NCI-H146 (cell line): ENCODE data around the gene DEXI.
"Not testable (repeated sequence)": the region's sequence is repeated elsewhere in the genome, so short reads cannot be mapped to it uniquely, and the experiment has no call there.

ENCODE experiments used
- DNase-seq: peaks from one replicate; lab custom pipeline; 2025; lab: John Stamatoyannopoulos, UW

The DEXI gene

GRCh38 chr16:10926867-10927266, 15.4 kb downstream of the DEXI start:
- DNase-seq = no peak

- no peak for DNase-seq
Observed at GRCh38 chr16:10926094-10926493, 16.2 kb downstream of the DEXI start.

GRCh38 chr16:10925285-10925684, 17.0 kb downstream of the DEXI start:
- DNase-seq = not testable (repeated sequence)

GRCh38 chr16:10923650-10924214, 18.5 kb downstream of the DEXI start:
- DNase-seq = no peak

DNA sequence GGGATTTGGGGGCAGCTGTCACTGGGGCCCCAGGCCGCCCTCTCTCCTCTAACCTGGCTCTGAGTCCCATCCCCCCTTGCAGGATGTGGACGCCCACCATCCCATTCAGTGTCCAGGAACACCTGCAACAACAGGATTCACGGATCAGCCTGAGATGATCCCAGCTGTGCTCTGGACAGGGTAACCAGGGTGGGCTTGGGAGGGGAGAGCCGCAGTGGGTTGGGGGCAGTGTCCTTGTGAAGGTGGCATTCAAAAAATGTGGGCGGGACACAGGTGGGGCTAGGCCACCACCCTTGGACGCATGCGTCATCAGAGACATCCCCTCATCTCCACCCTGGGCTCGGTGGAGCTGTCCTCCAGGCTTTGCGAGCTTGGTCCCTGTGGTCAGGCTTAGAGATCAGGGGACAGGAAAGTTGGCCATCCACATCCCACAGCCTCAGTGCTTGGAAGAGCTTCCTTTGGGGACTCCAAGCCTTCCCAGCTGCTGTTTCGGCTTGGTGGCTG, 19.1 kb downstream of the DEXI start:
- no peak for DNase-seq

GRCh38 chr16:10922328-10923145, 19.7 kb downstream of the DEXI start:
- no peak for DNase-seq

DNA sequence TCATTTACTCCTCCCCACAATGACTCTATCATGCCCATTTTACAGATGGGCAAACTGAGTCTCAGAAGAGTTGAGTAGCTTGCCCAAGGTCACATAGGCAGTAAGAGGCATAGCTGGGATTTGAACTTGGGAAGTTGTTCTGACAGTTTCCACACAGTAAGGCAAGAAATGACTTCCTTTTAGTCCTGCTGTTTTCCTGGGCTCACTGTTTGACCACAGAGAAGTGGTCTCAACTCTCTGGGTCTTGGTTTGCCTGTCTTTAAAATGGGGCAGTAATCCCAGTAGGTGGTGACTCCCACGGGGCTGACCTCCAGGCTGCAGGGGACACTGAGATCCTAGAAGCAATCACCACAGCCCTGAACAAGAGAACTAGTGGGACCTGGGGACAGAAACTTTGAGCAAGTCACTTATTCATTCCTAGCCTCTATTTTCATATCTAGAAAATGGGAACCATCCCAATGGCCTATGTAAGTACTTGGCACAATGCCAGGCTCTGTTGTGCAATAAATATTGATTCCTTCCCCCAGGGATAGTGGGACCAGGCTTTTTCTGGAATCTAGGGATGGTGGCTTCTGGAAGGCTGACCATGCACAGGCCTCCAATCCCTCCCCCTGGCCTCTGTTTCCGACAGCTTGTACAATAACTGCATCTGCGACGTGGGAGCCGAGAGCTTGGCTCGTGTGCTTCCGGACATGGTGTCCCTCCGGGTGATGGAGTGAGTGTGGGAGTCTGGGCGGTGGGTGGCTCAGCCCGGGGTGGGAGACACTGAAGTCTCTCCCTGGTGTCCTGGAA, 20.5 kb downstream of the DEXI start:
- DNase-seq = no peak

DNA sequence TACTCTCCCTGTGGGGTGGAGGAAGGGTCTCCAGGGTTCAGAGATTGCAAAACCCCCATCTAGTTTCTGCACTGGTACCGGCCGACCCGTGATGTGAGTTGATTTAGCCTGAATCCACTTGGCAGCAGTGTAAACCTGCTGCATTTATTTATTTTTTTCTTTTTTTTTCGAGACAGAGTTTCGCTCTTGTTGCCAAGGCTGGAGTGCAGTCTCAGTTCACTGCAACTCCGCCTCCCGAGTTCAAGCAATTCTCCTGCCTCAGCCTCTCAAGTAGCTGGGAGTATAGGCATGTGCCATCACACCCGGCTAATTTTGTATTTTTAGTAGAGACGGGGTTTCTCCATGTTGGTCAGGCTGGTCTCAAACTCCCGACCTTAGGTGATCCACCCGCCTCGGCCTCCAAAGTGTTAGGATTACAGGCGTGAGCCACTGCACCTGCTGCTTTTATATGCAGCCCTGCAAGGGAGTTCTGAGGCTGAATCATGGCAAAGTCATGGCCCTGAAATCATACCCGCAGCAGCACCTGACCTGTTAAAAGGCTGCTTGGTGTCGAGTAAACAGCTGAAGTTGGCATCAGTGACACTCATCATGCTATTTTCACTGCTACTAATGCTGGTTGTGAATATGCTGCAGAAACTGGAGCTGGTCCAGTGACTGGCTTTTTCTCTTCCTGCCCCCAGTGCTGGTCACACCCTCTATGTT, 21.4 kb downstream of the DEXI start:
- DNase-seq = no peak

DNA sequence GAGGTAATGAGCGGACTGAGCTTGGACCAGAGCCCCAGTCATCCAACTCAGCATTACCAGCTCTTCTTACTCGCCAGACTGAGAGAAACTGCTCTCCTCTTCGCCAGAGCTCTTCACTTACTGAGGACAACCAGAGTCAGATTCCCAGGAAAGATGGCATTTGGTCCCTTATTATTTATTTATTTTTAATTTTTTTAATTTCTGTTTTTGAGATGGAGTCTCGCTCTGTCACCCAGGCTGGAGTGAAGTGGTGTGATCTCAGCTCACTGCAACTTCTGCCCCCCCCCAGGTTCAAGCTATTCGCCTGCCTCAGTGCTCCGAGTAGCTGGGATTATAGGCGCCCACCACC, 23.3 kb downstream of the DEXI start:
- DNase-seq = no peak

DNA sequence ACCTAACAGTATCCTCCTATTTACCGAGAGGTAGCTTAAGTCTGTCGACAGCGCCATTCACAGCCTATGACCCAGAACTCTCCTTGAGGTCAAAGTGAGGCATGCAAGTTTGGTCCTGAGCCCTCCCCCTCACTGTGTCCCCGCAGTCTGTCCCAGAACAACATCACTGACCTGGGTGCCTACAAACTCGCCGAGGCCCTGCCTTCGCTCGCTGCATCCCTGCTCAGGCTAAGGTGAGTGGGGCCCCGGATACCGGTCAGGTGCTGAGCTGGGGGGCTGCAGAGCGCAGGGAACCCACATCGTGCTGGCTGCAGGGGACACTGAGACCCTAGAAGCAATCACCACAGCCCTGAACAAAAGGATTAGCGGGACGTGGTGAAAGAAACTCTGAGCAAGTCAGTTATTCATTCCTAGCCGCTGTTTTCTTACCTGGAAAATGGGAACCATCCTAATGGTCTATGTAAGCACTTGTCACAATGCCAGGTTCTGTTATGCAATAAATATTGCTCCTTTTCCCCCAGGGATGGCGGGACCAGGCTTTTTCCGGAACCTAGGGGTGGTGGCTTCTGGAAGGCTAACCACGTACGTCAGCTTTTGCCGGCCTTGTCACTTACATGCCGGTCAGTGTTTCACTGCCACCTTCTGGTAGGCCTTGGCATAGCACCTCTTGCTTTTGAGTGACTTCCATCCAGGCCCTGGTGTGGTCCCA, 23.8 kb downstream of the DEXI start:
- DNase-seq = peak; percentile 83

GRCh38 chr16:10916534-10916933, 25.7 kb downstream of the DEXI start:
- no peak for DNase-seq

DNA sequence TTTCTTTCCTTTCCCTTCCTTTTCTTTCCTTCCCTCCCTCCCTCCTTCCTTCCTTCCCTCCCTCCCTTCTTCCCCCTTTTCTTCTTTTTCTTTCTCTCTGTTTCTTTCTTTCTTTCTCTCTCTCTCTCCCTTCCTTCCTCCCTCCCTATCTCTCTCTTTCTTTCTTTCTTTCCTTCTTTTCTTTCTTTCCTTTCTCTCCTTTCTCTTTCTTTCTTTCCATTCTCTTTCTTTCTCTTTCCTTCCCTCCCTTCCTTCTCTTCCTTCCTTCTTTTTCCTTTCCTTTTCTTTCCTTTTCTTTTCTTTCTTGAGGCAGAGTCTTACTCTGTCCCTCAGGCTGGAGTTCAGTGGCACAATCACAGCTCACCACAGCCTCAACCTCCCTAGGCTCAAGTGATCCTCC, 31.0 kb downstream of the DEXI start:
- DNase-seq = no peak

DNA sequence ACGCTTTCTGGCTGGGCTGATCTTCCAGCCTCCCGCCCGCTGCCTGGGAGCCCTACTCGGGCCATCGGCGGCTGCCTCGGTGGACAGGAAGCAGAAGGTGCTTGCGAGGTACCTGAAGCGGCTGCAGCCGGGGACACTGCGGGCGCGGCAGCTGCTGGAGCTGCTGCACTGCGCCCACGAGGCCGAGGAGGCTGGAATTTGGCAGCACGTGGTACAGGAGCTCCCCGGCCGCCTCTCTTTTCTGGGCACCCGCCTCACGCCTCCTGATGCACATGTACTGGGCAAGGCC, 34.6 kb downstream of the DEXI start:
- DNase-seq = no peak

- DNase-seq = no peak
Observed at GRCh38 chr16:10906914-10907756, 35.1 kb downstream of the DEXI start.

GRCh38 chr16:10906482-10906881, 35.8 kb downstream of the DEXI start:
- DNase-seq = no peak

- no peak for DNase-seq
Observed at GRCh38 chr16:10902999-10903398, 39.3 kb downstream of the DEXI start.

DNA sequence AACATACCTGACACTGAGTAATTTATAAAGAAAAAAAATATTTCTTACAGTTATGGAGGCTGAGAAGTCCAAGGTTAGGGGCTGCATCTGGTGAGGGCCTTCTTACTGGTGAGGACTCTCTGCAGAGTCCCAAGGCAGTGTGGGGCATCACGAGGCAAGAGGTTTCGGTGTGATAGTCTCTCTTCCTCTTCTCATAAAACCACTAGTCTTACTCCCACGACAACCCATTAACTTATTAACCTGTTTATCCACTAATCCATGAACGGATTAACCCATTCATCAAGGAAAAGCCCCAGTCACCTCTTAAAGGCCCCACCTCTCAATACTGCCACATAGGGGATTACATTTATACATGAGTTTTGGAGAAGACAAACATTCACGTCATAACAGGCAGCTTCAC, 45.1 kb downstream of the DEXI start:
- no peak for DNase-seq

DNA sequence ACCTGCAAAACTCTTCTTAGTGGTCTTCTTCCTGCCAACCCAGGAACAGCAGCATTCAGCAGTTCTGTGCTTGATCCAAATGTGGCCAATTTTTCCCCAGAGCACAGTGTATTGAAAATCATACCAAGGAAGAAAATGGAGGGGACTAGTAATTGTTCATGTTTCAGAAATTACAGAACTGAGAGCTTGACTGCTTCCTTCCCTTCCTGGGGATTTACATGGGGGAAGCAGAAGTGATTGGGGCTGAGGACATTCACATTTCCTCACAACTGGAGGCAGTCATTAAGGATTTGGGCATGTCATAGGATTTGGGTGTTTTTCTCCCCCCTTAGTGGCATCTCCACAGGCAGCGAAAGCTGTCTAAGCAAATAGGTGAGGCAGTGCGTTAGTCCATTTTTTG, 45.5 kb downstream of the DEXI start:
- no peak for DNase-seq

DNA sequence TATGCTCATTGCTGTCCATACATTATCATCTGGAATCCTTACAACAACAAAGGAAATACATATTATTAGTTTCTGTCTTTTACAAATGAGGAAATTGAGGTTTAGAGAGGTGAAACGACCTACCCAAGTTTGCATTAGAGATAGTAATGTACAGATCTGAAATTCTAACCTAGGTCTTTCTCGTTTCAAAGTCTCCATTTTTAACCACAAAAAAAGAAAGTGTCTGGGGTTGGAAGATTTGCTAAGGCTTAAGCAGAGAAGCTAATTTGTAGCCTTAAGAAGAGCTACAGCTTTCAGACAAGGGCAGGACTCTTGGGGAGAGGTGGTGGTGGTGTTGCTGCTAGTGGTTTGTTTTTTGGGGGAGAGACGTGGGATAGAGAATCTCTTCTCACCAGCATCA, 46.1 kb downstream of the DEXI start:
- DNase-seq = no peak

GRCh38 chr16:10895053-10895946, 47.0 kb downstream of the DEXI start:
- DNase-seq = no peak
